ENCODE measurements around the gene SYT11.
A peak's percentile ranks its signal among the peaks of the same experiment; 100 is the strongest.

SYT11 gene

GRCh38 chr1:155904261-155904660 lies 44.9 kb downstream of the SYT11 start:
- TF ChIP-seq EZH2 (optimal IDR thresholded peaks at IDR 0.05; ENCODE audit: low read depth, low read length), result no peak
- Histone ChIP-seq H3F3A (ENCODE audit: insufficient read depth, low read length) (no peaks in the 10 kb centered on the region), H3K79me2 (ENCODE audit: low read length) (peaks cover 1% of the 10 kb centered on the region; the same call in 1 of the 2 replicates), H3K9ac (ENCODE audit: low read length) (no peak overlapping the region), H3K4me1 (ENCODE audit: low read length) (no peaks in the 10 kb centered on the region), H3K9me2 (replicated peaks; ENCODE audit: insufficient read depth, low read length) (no peaks in the 10 kb centered on the region), H3K27ac (ENCODE audit: low read length) (no peak overlapping the region), H2AFZ (ENCODE audit: low read length) (no peak overlapping the region), H3K4me3 (ENCODE audit: low read length) (no peak overlapping the region), H3K27me3 (replicated peaks; ENCODE audit: insufficient read depth, low read length) (no peaks in the 10 kb centered on the region), H3K4me2 (ENCODE audit: low read depth, low read length) (no peak overlapping the region), H4K20me1 (ENCODE audit: insufficient read depth, low read length) (no peaks in the 10 kb centered on the region), H3K36me3 (replicated peaks; ENCODE audit: insufficient read depth, low read length) (peaks cover 14% of the 10 kb centered on the region; the same call in 1 of the 2 replicates), H3K9me3 (replicated peaks; ENCODE audit: insufficient read depth, low read length) (no peaks in the 10 kb centered on the region)
- DNase-seq, result no peak

DNA sequence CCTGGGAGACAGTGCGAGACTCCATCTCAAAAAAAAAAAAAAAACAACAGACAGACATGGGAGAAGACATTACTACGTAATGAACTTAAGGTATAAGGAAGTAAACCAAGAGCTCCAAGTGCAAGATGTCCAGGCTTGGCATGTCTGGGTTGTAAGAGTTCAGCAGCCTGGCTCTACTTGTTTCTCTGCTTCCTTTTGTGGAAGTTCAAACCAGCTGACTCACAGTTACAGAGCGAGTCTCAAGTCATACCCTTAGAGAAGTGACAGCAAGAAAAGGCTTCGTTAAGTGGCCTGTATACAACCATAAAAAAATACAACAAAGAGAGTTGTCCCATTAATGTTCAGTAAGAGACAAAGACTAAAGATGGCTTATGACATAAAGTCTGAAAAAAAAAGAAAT lies 50.5 kb downstream of the SYT11 start:
- Histone ChIP-seq H3K36me3 (replicated peaks; ENCODE audit: insufficient read depth, low read length) (peaks cover 21% of the 10 kb centered on the region), H4K20me1 (ENCODE audit: insufficient read depth, low read length) (no peaks in the 10 kb centered on the region), H3K4me3 (ENCODE audit: low read length) (no peak overlapping the region), H3K9me3 (replicated peaks; ENCODE audit: insufficient read depth, low read length) (no peaks in the 10 kb centered on the region), H2AFZ (ENCODE audit: low read length) (no peak overlapping the region), H3F3A (ENCODE audit: insufficient read depth, low read length) (peaks cover 42% of the 10 kb centered on the region), H3K27me3 (replicated peaks; ENCODE audit: insufficient read depth, low read length) (no peaks in the 10 kb centered on the region), H3K9me2 (replicated peaks; ENCODE audit: insufficient read depth, low read length) (no peaks in the 10 kb centered on the region), H3K79me2 (ENCODE audit: low read length) (peaks cover 29% of the 10 kb centered on the region), H3K9ac (ENCODE audit: low read length) (no peak overlapping the region), H3K4me1 (ENCODE audit: low read length) (peaks cover 14% of the 10 kb centered on the region), H3K27ac (ENCODE audit: low read length) (no peak overlapping the region), H3K4me2 (ENCODE audit: low read depth, low read length) (peak overlapping the region; percentile 89; the same call in 1 of the 2 replicates)
- DNase-seq, result no peak
- TF ChIP-seq CTCF (IDR thresholded peaks at IDR 0.05; ENCODE audit: low read length), result no peak
- no peak for TF ChIP-seq EZH2 (optimal IDR thresholded peaks at IDR 0.05; ENCODE audit: low read depth, low read length)
- TF ChIP-seq EZH2phosphoT487 (IDR thresholded peaks at IDR 0.05; ENCODE audit: low read length), result no peak

DNA sequence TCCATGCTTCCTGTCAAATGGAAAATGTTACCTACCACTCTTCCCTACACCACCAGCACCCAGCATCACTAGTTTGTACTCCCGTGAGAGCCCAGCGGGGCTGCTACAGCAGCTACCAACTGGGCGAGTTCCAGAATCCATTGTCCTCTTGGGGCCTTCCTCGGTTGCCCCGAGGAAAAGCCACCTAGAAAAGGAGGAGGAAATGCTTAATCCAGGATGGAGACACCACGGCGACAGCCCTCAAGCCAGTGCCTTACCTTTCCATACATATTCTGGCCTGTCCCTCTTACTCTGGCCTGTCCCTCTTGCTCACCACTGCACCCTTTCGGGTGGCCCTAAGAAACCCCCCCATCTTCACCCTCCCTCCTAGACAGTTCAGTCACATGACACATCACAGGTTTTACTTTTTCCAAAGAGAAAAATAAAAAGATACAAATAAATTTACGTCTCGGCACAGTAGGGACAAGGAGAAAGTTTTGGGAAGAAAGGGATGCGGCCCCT lies 51.3 kb downstream of the SYT11 start:
- TF ChIP-seq CTCF (IDR thresholded peaks at IDR 0.05; ENCODE audit: low read length) (no peak; the same call in 1 of the 2 replicates), EZH2phosphoT487 (IDR thresholded peaks at IDR 0.05; ENCODE audit: low read length) (no peak), EZH2 (optimal IDR thresholded peaks at IDR 0.05; ENCODE audit: low read depth, low read length) (no peak)
- H2AFZ ChIP-seq (ENCODE audit: low read length), result peak overlapping the region; percentile 76
- DNase-seq, result no peak

More for the DNA sequence above, 51.3 kb downstream of the SYT11 start:
- H3K79me2 ChIP-seq (ENCODE audit: low read length), result peaks cover 32% of the 10 kb centered on the region
- no peaks in the 10 kb centered on the region for H3K27me3 ChIP-seq (replicated peaks; ENCODE audit: insufficient read depth, low read length)
- peak overlapping the region; percentile 75 for H3K4me3 ChIP-seq (ENCODE audit: low read length)
- H3K36me3 ChIP-seq (replicated peaks; ENCODE audit: insufficient read depth, low read length), result peaks cover 21% of the 10 kb centered on the region
- H3F3A ChIP-seq (ENCODE audit: insufficient read depth, low read length), result peaks cover 42% of the 10 kb centered on the region
- H4K20me1 ChIP-seq (ENCODE audit: insufficient read depth, low read length), result no peaks in the 10 kb centered on the region
- H3K4me1 ChIP-seq (ENCODE audit: low read length), result peaks cover 14% of the 10 kb centered on the region
- H3K4me2 ChIP-seq (ENCODE audit: low read depth, low read length), result peak overlapping the region; percentile 89
- peak overlapping the region; percentile 55; the same call in 1 of the 2 replicates for H3K27ac ChIP-seq (ENCODE audit: low read length)
- peak overlapping the region; percentile 56 for H3K9ac ChIP-seq (ENCODE audit: low read length)
- no peaks in the 10 kb centered on the region for H3K9me3 ChIP-seq (replicated peaks; ENCODE audit: insufficient read depth, low read length)
- H3K9me2 ChIP-seq (replicated peaks; ENCODE audit: insufficient read depth, low read length), result no peaks in the 10 kb centered on the region
